DND-41 (cell line): ENCODE measurements around the gene PROSER1.

Experiments
- ATAC-seq: fragments of 200-7000 bp; cut with Tn5 transposase; 3 replicates; pipeline ENCODE4 v1.9.1; 2021; ENCODE audit warnings: low read depth; ENCODE audit not compliant: insufficient read depth
- DNase-seq: peaks from one replicate; pipeline ENCODE4 v3.0.0-alpha.2; 2020
- H2AFZ ChIP-seq: 2 replicates; pipeline ENCODE4 v1.6.0; 2012; ENCODE audit warnings: low read depth, low read length
- H3K27ac ChIP-seq: 2 replicates; pipeline ENCODE4 v1.5.1; 2012; ENCODE audit warnings: low read length, inconsistent platforms
- H3K27me3 ChIP-seq: fragments of 200-600 bp; sonication (generic); 2 replicates; pipeline ENCODE4 v1.6.0; 2012; ENCODE audit warnings: low read length, mild to moderate bottlenecking, inconsistent platforms; ENCODE audit not compliant: insufficient read depth, poor library complexity
- H3K36me3 ChIP-seq: 2 replicates; pipeline ENCODE4 v1.5.1; 2012; ENCODE audit warnings: low read length, inconsistent platforms; ENCODE audit not compliant: insufficient read depth
- H3K4me1 ChIP-seq: 2 replicates; pipeline ENCODE4 v1.5.1; 2012; ENCODE audit warnings: mild to moderate bottlenecking, low read length; ENCODE audit not compliant: insufficient read depth
- H3K4me2 ChIP-seq: 2 replicates; pipeline ENCODE4 v1.6.0; 2012; ENCODE audit warnings: mild to moderate bottlenecking, moderate library complexity, low read length, inconsistent platforms; ENCODE audit not compliant: insufficient read depth
- H3K4me3 ChIP-seq, 2 experiments: fragments of 200-600 bp in 1 of 2; shearing (Covaris generic) in 1 of 2; 2 replicates each; pipeline ENCODE4 v1.5.1; 2012 to 2016; ENCODE audit warnings: inconsistent platforms in 2 of 2, low read length in 2 of 2, mild to moderate bottlenecking in 2 of 2, low read depth in 1 of 2, moderate library complexity in 1 of 2
- H3K79me2 ChIP-seq: 2 replicates; pipeline ENCODE4 v1.6.0; 2012; ENCODE audit warnings: low read length, inconsistent platforms; ENCODE audit not compliant: insufficient read depth
- H3K9ac ChIP-seq: 2 replicates; pipeline ENCODE4 v1.6.0; 2012; ENCODE audit warnings: low read depth, mild to moderate bottlenecking, inconsistent platforms, low read length, moderate library complexity
- H3K9me3 ChIP-seq: 2 replicates; pipeline ENCODE4 v1.5.1; 2012; ENCODE audit warnings: low read length, moderate library complexity, mild to moderate bottlenecking, inconsistent platforms; ENCODE audit not compliant: insufficient read depth, severe bottlenecking
- H4K20me1 ChIP-seq: 2 replicates; pipeline ENCODE4 v1.6.0; 2012; ENCODE audit warnings: low read length; ENCODE audit not compliant: insufficient read depth
- CTCF ChIP-seq: IDR thresholded peaks from 2 replicates; pipeline ENCODE4 v1.5.1; 2012; ENCODE audit warnings: borderline replicate concordance, low read length, moderate library complexity, mild to moderate bottlenecking; ENCODE audit not compliant: poor library complexity, severe bottlenecking; ENCODE audit errors: extremely low read depth
- EZH2 ChIP-seq: IDR thresholded peaks from 3 replicates; pipeline ENCODE4 v1.6.1; 2012; ENCODE audit warnings: borderline replicate concordance, low read depth, mild to moderate bottlenecking, moderate library complexity, low read length, inconsistent platforms; ENCODE audit not compliant: severe bottlenecking

PROSER1 gene

GRCh38 chr13:39023761-39024160 lies 14.1 kb downstream of the PROSER1 start:
- Histone ChIP-seq H3K36me3 (peaks cover 82% of the 10 kb centered on the region), H3K4me3 (no peak overlapping the region), H3K79me2 (0 out of 2 replicates have a peak, but pooled peaks cover 3% of the 10 kb centered on the region), H3K27ac (no peak overlapping the region), H3K9me3 (no peaks in the 10 kb centered on the region), H3K4me1 (no peaks in the 10 kb centered on the region), H3K9ac (no peak overlapping the region), H4K20me1 (peaks cover 4% of the 10 kb centered on the region; the same call in 1 of the 2 replicates), H3K4me2 (no peak overlapping the region), H3K27me3 (no peaks in the 10 kb centered on the region), H2AFZ (no peak overlapping the region)
- DNase-seq, result no peak
- TF ChIP-seq EZH2 (no peak), CTCF (no peak)
- no peak for ATAC-seq

GRCh38 chr13:39023316-39023715 lies 14.6 kb downstream of the PROSER1 start:
- Histone ChIP-seq H3K9ac (no peak overlapping the region), H3K4me1 (no peaks in the 10 kb centered on the region), H3K36me3 (peaks cover 77% of the 10 kb centered on the region), H3K27me3 (no peaks in the 10 kb centered on the region), H3K9me3 (no peaks in the 10 kb centered on the region), H3K4me3 (no peak overlapping the region), H3K27ac (no peak overlapping the region), H3K4me2 (no peak overlapping the region), H3K79me2 (no peaks in the 10 kb centered on the region), H2AFZ (no peak overlapping the region), H4K20me1 (peaks cover 4% of the 10 kb centered on the region; the same call in 1 of the 2 replicates)
- TF ChIP-seq EZH2 (no peak), CTCF (no peak)
- DNase-seq (no peak), ATAC-seq (no peak)

- H3K27ac ChIP-seq, result no peak overlapping the region
- TF ChIP-seq EZH2 (no peak), CTCF (no peak)
- no peak overlapping the region for H2AFZ ChIP-seq
- no peak overlapping the region for H3K4me2 ChIP-seq
- ATAC-seq (no peak), DNase-seq (no peak)
- peaks cover 77% of the 10 kb centered on the region for H3K36me3 ChIP-seq
- H4K20me1 ChIP-seq, result no peaks in the 10 kb centered on the region; the same call in 1 of the 2 replicates
- H3K79me2 ChIP-seq, result no peaks in the 10 kb centered on the region
- H3K9me3 ChIP-seq, result no peaks in the 10 kb centered on the region
- H3K9ac ChIP-seq, result no peak overlapping the region
- no peak overlapping the region for H3K4me3 ChIP-seq
- H3K4me1 ChIP-seq, result no peaks in the 10 kb centered on the region
- no peaks in the 10 kb centered on the region for H3K27me3 ChIP-seq
These were observed 16.9 kb downstream of the PROSER1 start for GRCh38 chr13:39020853-39021462.

- no peak overlapping the region for H3K9ac ChIP-seq
- H3K27ac ChIP-seq, result no peak overlapping the region
- no peaks in the 10 kb centered on the region for H4K20me1 ChIP-seq
- H3K4me2 ChIP-seq, result no peak overlapping the region
- no peaks in the 10 kb centered on the region for H3K9me3 ChIP-seq
- no peak overlapping the region for H2AFZ ChIP-seq
- peaks cover 77% of the 10 kb centered on the region for H3K36me3 ChIP-seq
- H3K79me2 ChIP-seq, result no peaks in the 10 kb centered on the region
- DNase-seq (peak; percentile 16), ATAC-seq (peak; percentile 76)
- no peaks in the 10 kb centered on the region for H3K27me3 ChIP-seq
- H3K4me1 ChIP-seq, result no peaks in the 10 kb centered on the region
- H3K4me3 ChIP-seq, result no peak overlapping the region
- TF ChIP-seq EZH2 (no peak), CTCF (peak; percentile 64)
These were observed 21.1 kb downstream of the PROSER1 start for GRCh38 chr13:39016787-39017186.
